ENCODE results near the gene MACROD1. TPM values are rescaled to one million over a fixed set of nuclear protein-coding genes. Genes with fewer than 3 reads are reported as not detected.

Gene MACROD1
- total and polyA plus RNA-seq, 2 donors (not counting 3 experiments of a cell fraction or from before 2014, with no cell fraction given) = 11.0 to 16.2 TPM

GRCh38 chr11:64041846-64042245 lies 124.1 kb downstream of the MACROD1 start:
- POLR2A ChIA-PET = no interaction called here
- no peak overlapping the region for H3K27ac ChIP-seq (ENCODE audit: insufficient read depth, low read depth, low read length)
- H3K27me3 ChIP-seq (ENCODE audit: control insufficient read depth in 2 of 2, insufficient read depth in 2 of 2, low read length in 2 of 2) = peaks cover 7 to 8% of the 10 kb centered on the region in 2 experiments
- H2AFZ ChIP-seq (ENCODE audit: low read depth, low read length) = no peak overlapping the region
- H3K4me1 ChIP-seq (ENCODE audit: control insufficient read depth, extremely low read depth, insufficient read depth, low read length) = no peaks in the 10 kb centered on the region
- H3K9ac ChIP-seq (replicated peaks; ENCODE audit: extremely low read depth, insufficient read depth, low read length) = no peak overlapping the region
- no peak for DNase-seq (ENCODE audit: low read depth, low spot score)
- no peak for FAIRE-seq
- H3K9me1 ChIP-seq (replicated peaks; ENCODE audit: control insufficient read depth, extremely low read depth, insufficient read depth, low read length) = no peaks in the 10 kb centered on the region
- no peaks in the 10 kb centered on the region for H4K20me1 ChIP-seq (replicated peaks; ENCODE audit: control insufficient read depth, extremely low read depth, insufficient read depth, low read length)
- no TSS peak for BruUV-seq (replicated peaks)
- CTCF ChIA-PET = no interaction called here
- dilution Hi-C loops (cut with MboI; ENCODE audit: extremely low pct_ligation_motif_present, low sequenced_read_pairs) = no loop called here
- no peak for TF ChIP-seq MAX (IDR thresholded peaks at IDR 0.05; ENCODE audit: insufficient read depth, insufficient read length)
- no peak for TF ChIP-seq FOS (IDR thresholded peaks at IDR 0.05; ENCODE audit: borderline replicate concordance, insufficient read depth, low read length)
- no peak for TF ChIP-seq JUN (IDR thresholded peaks at IDR 0.05; ENCODE audit: borderline replicate concordance, insufficient read depth, insufficient read length, low read depth)
- no peak for TF ChIP-seq EZH2 (IDR thresholded peaks at IDR 0.05; ENCODE audit: borderline replicate concordance, low read depth, low read length, severe bottlenecking)
- no peak for TF ChIP-seq POLR2AphosphoS5 (IDR thresholded peaks at IDR 0.05; ENCODE audit: insufficient read depth, low read depth, low read length)
- no peak for TF ChIP-seq POLR2A (IDR thresholded peaks at IDR 0.05; ENCODE audit: low read depth, low read length)
- no peak for TF ChIP-seq CTCF (IDR thresholded peaks at IDR 0.05; ENCODE audit: extremely low read depth in 1 of 2, insufficient read depth in 1 of 2, low read depth in 1 of 2, low read length in 2 of 2)
- TF ChIP-seq GATA2 (IDR thresholded peaks at IDR 0.05; ENCODE audit: insufficient read depth, insufficient read length, low read depth, low read length) = no peak
- no peak for TF ChIP-seq MYC (IDR thresholded peaks at IDR 0.05; ENCODE audit: low read depth, low read length)
- intact Hi-C loops (cut with micrococcal nuclease) = no loop called here
- H3K36me3 ChIP-seq (ENCODE audit: control insufficient read depth in 2 of 2, extremely low read depth in 1 of 2, insufficient read depth in 2 of 2, low read length in 2 of 2) = no peaks in the 10 kb centered on the region
- H3K4me3 ChIP-seq (replicated peaks in 1 of 3; ENCODE audit: insufficient read depth in 1 of 3, low read depth in 1 of 3, low read length in 3 of 3) = no peak overlapping the region
- no peak overlapping the region for H3K4me2 ChIP-seq (ENCODE audit: insufficient read depth, low read length)
- no peaks in the 10 kb centered on the region for H3K9me3 ChIP-seq (replicated peaks; ENCODE audit: control insufficient read depth, insufficient read depth, low read length)
- no peaks in the 10 kb centered on the region for H3K79me2 ChIP-seq (ENCODE audit: control insufficient read depth, insufficient read depth, low read length)

Data from endothelial cell of umbilical vein (primary cell).